B cell (primary cell): ENCODE results near the gene KIAA0232. TPM values are rescaled to one million over a fixed set of nuclear protein-coding genes. Genes with fewer than 3 reads are reported as not detected.
"Not testable (repeated sequence)": the region's sequence is repeated elsewhere in the genome, so short reads cannot be mapped to it uniquely, and the experiment has no call there.

Experiments used
- ATAC-seq: fragments of 200-7000 bp; cut with Tn5 transposase; one replicate; pipeline ENCODE4 v1.10.0; 2021; ENCODE audit warnings: low read depth, mild to moderate bottlenecking, moderate number of reproducible peaks, moderate library complexity
- CTCF ChIA-PET: fragments of 350-600 bp; sonication (Branson Sonifier 250); formaldehyde crosslinking; loops from one replicate; lab custom pipeline; 2021; ENCODE audit warnings: antibody characterized with exemption, inconsistent platforms; lab: Charles Lee
- POLR2A ChIA-PET: fragments of 350-600 bp; sonication (Branson Sonifier 250); formaldehyde crosslinking; loops from one replicate; lab custom pipeline; 2021; ENCODE audit warnings: antibody characterized with exemption; lab: Charles Lee
- DNase-seq: peaks from one replicate; pipeline ENCODE4 v3.0.0; 2013
- H2AFZ ChIP-seq: 2 replicates; pipeline ENCODE4 v1.6.1; 2012; ENCODE audit warnings: mild to moderate bottlenecking, low read depth, low read length; ENCODE audit not compliant: insufficient read depth, poor library complexity, severe bottlenecking
- H3K27ac ChIP-seq, 2 donors: 1 replicate in 1 of 2; 2 replicates in 1 of 2; pipeline ENCODE4 v1.5.1; 2012 to 2013; ENCODE audit warnings: low read length in 2 of 2, mild to moderate bottlenecking in 2 of 2, moderate library complexity in 1 of 2
- H3K27me3 ChIP-seq, 4 experiments: fragments of 200-600 bp in 1 of 4; sonication (generic) in 1 of 4; replicated peaks in 1 of 4; 1 replicate in 2 of 4; 2 replicates in 2 of 4; pipeline versions ENCODE4 v1.6.1 to v1.7.0; 2013 to 2016; ENCODE audit warnings: low read length in 3 of 4, mild to moderate bottlenecking in 2 of 4, mixed read lengths in 1 of 4, moderate library complexity in 1 of 4; ENCODE audit not compliant: insufficient read depth in 4 of 4, control insufficient read depth in 3 of 4; ENCODE audit errors: control extremely low read depth in 1 of 4
- H3K36me3 ChIP-seq, 2 experiments: replicated peaks in 1 of 2; 1 replicate in 1 of 2; 2 replicates in 1 of 2; pipeline versions ENCODE4 v1.6.1 to v1.7.1; 2013; ENCODE audit warnings: low read length in 1 of 2; ENCODE audit not compliant: insufficient read depth in 2 of 2, control insufficient read depth in 1 of 2; ENCODE audit errors: control extremely low read depth in 1 of 2, extremely low read depth in 1 of 2
- H3K4me1 ChIP-seq, 2 donors: fragments of 200-600 bp in 1 of 2; sonication (generic) in 1 of 2; 1 replicate in 1 of 2; 2 replicates in 1 of 2; pipeline versions ENCODE4 v1.5.1 to v1.6.1; 2013 to 2017; ENCODE audit warnings: low read length in 2 of 2; ENCODE audit not compliant: control insufficient read depth in 2 of 2, insufficient read depth in 2 of 2
- H3K4me2 ChIP-seq: replicated peaks from 2 replicates; pipeline ENCODE3; 2012; ENCODE audit warnings: mild to moderate bottlenecking, low read depth, low read length; ENCODE audit not compliant: poor library complexity, severe bottlenecking
- H3K4me3 ChIP-seq, 5 experiments: fragments of 200-600 bp in 1 of 5; sonication (generic) in 1 of 5; 1 replicate in 3 of 5; 2 replicates in 2 of 5; pipeline versions ENCODE4 v1.5.1 to v1.7.0; 2011 to 2016; ENCODE audit warnings: low read length in 4 of 5, mild to moderate bottlenecking in 4 of 5, low read depth in 2 of 5, control low read depth in 1 of 5, moderate library complexity in 1 of 5; ENCODE audit not compliant: insufficient read depth in 1 of 5; ENCODE audit errors: control extremely low read depth in 1 of 5, extremely low read depth in 1 of 5
- H3K79me2 ChIP-seq: fragments of 200-600 bp; sonication (generic); one replicate; pipeline ENCODE4 v1.6.0; 2016; ENCODE audit warnings: low read length; ENCODE audit not compliant: control insufficient read depth, insufficient read depth
- H3K9ac ChIP-seq: fragments of 200-600 bp; sonication (generic); 2 replicates; pipeline ENCODE4 v1.6.1; 2017; ENCODE audit warnings: mild to moderate bottlenecking, low read length, moderate library complexity
- H3K9me3 ChIP-seq, 3 donors: one replicate each; pipeline versions ENCODE4 v1.6.1 to v1.7.1; 2013; ENCODE audit warnings: low read length in 2 of 3; ENCODE audit not compliant: control insufficient read depth in 2 of 3, insufficient read depth in 1 of 3; ENCODE audit errors: control extremely low read depth in 1 of 3
- H4K20me1 ChIP-seq: 2 replicates; pipeline ENCODE4 v1.6.0; 2012; ENCODE audit warnings: mild to moderate bottlenecking, low read length; ENCODE audit not compliant: insufficient read depth, control insufficient read depth, poor library complexity, severe bottlenecking
- H3K27ac Mint-ChIP-seq: one replicate; pipeline ENCODE4 v1.8.0; 2021; ENCODE audit warnings: mixed read lengths
- H3K27me3 Mint-ChIP-seq: one replicate; pipeline ENCODE4 v1.8.0; 2021; ENCODE audit warnings: mixed read lengths
- H3K4me1 Mint-ChIP-seq: one replicate; pipeline ENCODE4 v1.8.0; 2021; ENCODE audit warnings: mixed read lengths
- H3K4me3 Mint-ChIP-seq: one replicate; pipeline ENCODE4 v1.8.0; 2021; ENCODE audit warnings: mixed read lengths
- H3K9me3 Mint-ChIP-seq: one replicate; pipeline ENCODE4 v1.8.0; 2022; ENCODE audit warnings: mixed read lengths; ENCODE audit not compliant: insufficient read depth
- CTCF ChIP-seq: fragments of 200-600 bp; IDR thresholded peaks from one replicate; pipeline ENCODE4 v1.8.0; 2022; ENCODE audit warnings: antibody characterized with exemption, mild to moderate bottlenecking
- EZH2 ChIP-seq: IDR thresholded peaks from 2 replicates; pipeline ENCODE4 v1.6.1; 2012; ENCODE audit warnings: borderline replicate concordance, low read depth, mild to moderate bottlenecking, moderate library complexity, low read length; ENCODE audit not compliant: insufficient read depth, poor library complexity, severe bottlenecking
- WGBS: methylation state at CpG from one replicate; pipeline ENCODE4 v1.1.5; 2013; ENCODE audit warnings: missing lambda C conversion rate; ENCODE audit not compliant: insufficient coverage; 5-methylcytosine and 5-hydroxymethylcytosine counted together
- intact Hi-C: fragments of 100-400 bp; cut with micrococcal nuclease; formaldehyde crosslinking; loops from one replicate; pipeline ENCODE4 v1.10.0; 2022
- polyA plus RNA-seq: library from polyadenylated mRNA; depleted of rRNA; stranded (reverse); fragments of >200 nt; gene quantifications from 2 replicates; pipeline ENCODE4 v1.2.3, GENCODE V29; 2012
- total RNA-seq, 2 donors: library from RNA; stranded (reverse); fragments of 120-200 nt in 1 of 2; gene quantifications; 1 replicate in 1 of 2; 2 replicates in 1 of 2; pipeline versions ENCODE4 v1.2.3 to v1.2.4, GENCODE V29; 2013 to 2022

KIAA0232 gene
- total and polyA plus RNA-seq, 2 donors (not counting 1 experiment from before 2014, with no cell fraction given), result 2.9 to 20.8 TPM

GRCh38 chr4:6795821-6796220 lies 13.3 kb downstream of the KIAA0232 start:
- H3K4me3 ChIP-seq, result no peak overlapping the region
- no peak for ATAC-seq
- peaks cover 1 to 2% of the 10 kb centered on the region in 2 experiments for H3K36me3 ChIP-seq
- no peak overlapping the region for H3K27ac Mint-ChIP-seq
- ChIA-PET CTCF (no interaction called here), POLR2A (no interaction called here)
- peaks cover 100% of the 10 kb centered on the region for H3K79me2 ChIP-seq
- peaks cover 26% of the 10 kb centered on the region for H3K4me1 Mint-ChIP-seq
- H3K27me3 Mint-ChIP-seq, result no peaks in the 10 kb centered on the region
- intact Hi-C loops, result loop anchor here (5.0 kb wide), 1 partner anchor 56 kb away; no protein-coding TSS in a partner anchor
- no peak for TF ChIP-seq CTCF
- no peak for TF ChIP-seq EZH2
- no peak overlapping the region for H3K27ac ChIP-seq
- H3K4me3 Mint-ChIP-seq, result no peak overlapping the region
- H3K9me3 Mint-ChIP-seq, result no peaks in the 10 kb centered on the region
- no peak overlapping the region for H3K4me2 ChIP-seq
- H4K20me1 ChIP-seq, result peaks cover 76% of the 10 kb centered on the region
- no peak for DNase-seq
- no peak overlapping the region for H2AFZ ChIP-seq
- H3K9ac ChIP-seq, result no peak overlapping the region
- WGBS, result 97% methylated on average over 6 of the region's 8 CpGs
- peaks cover 0 to 6% of the 10 kb centered on the region in 2 donors for H3K4me1 ChIP-seq
- H3K9me3 ChIP-seq, result no peaks in the 10 kb centered on the region
- H3K27me3 ChIP-seq, result no peaks in the 10 kb centered on the region

- Histone ChIP-seq H4K20me1 (peaks cover 85% of the 10 kb centered on the region), H3K79me2 (peaks cover 100% of the 10 kb centered on the region)
- H2AFZ ChIP-seq, H3K4me2 ChIP-seq, POLR2A ChIA-PET, H3K4me3 ChIP-seq, H3K27ac ChIP-seq, H3K9me3 ChIP-seq, H3K4me3 Mint-ChIP-seq, DNase-seq, ATAC-seq, H3K9ac ChIP-seq, H3K4me1 ChIP-seq, CTCF ChIA-PET, H3K27ac Mint-ChIP-seq, H3K36me3 ChIP-seq, H3K9me3 Mint-ChIP-seq, H3K27me3 ChIP-seq, H3K27me3 Mint-ChIP-seq: not testable (repeated sequence)
- intact Hi-C loops, result loop anchor here (5.0 kb wide), 1 partner anchor 55 kb away; no protein-coding TSS in a partner anchor
- WGBS, result 100% methylated on average over 1 of the region's 4 CpGs
- H3K4me1 Mint-ChIP-seq, result peaks cover 16% of the 10 kb centered on the region
Measured at GRCh38 chr4:6797368-6797767, 14.8 kb downstream of the KIAA0232 start.
